GM06990 (cell line): ENCODE data around the gene KCNK10.

ENCODE experiments used
- DNase-seq: peaks from one replicate; pipeline ENCODE4 v3.0.0-alpha.2; 2011; ENCODE audit not compliant: insufficient read length; ENCODE audit errors: extremely low read depth
- H3K27me3 ChIP-seq: replicated peaks from 2 replicates; pipeline ENCODE4 v1.6.0; 2011; ENCODE audit warnings: low read length; ENCODE audit not compliant: control insufficient read depth, insufficient read depth
- H3K36me3 ChIP-seq: 2 replicates; pipeline ENCODE4 v1.5.1; 2011; ENCODE audit warnings: low read length; ENCODE audit not compliant: control insufficient read depth, insufficient read depth
- H3K4me3 ChIP-seq: replicated peaks from 2 replicates; pipeline ENCODE4 v1.5.1; 2011; ENCODE audit warnings: low read depth, mild to moderate bottlenecking, control low read depth, low read length
- CTCF ChIP-seq: IDR thresholded peaks from 2 replicates; pipeline ENCODE4 v1.5.1; 2011; ENCODE audit warnings: low read length, control low read depth, mild to moderate bottlenecking, inconsistent platforms; ENCODE audit not compliant: insufficient read depth, poor library complexity, severe bottlenecking

The KCNK10 gene

GRCh38 chr14:88354358-88354757, 31.3 kb upstream of the KCNK10 start:
- H3K4me3 ChIP-seq, result no peak overlapping the region
- H3K36me3 ChIP-seq, result no peaks in the 10 kb centered on the region
- H3K27me3 ChIP-seq, result no peaks in the 10 kb centered on the region
- DNase-seq, result no peak
- TF ChIP-seq CTCF, result no peak

GRCh38 chr14:88352698-88353097, 29.6 kb upstream of the KCNK10 start:
- Histone ChIP-seq H3K36me3 (no peaks in the 10 kb centered on the region), H3K4me3 (no peak overlapping the region), H3K27me3 (no peaks in the 10 kb centered on the region)
- no peak for TF ChIP-seq CTCF
- DNase-seq, result no peak

GRCh38 chr14:88351966-88352691, 29.1 kb upstream of the KCNK10 start:
- Histone ChIP-seq H3K27me3 (no peaks in the 10 kb centered on the region), H3K4me3 (no peak overlapping the region), H3K36me3 (no peaks in the 10 kb centered on the region)
- no peak for TF ChIP-seq CTCF
- DNase-seq, result no peak

- DNase-seq, result no peak
- Histone ChIP-seq H3K27me3 (no peaks in the 10 kb centered on the region), H3K4me3 (no peak overlapping the region), H3K36me3 (no peaks in the 10 kb centered on the region)
- TF ChIP-seq CTCF, result no peak
These were observed 25.5 kb upstream of the KCNK10 start for GRCh38 chr14:88348546-88348945.

GRCh38 chr14:88346048-88346639, 23.1 kb upstream of the KCNK10 start:
- Histone ChIP-seq H3K27me3 (no peaks in the 10 kb centered on the region), H3K4me3 (no peak overlapping the region), H3K36me3 (no peaks in the 10 kb centered on the region)
- DNase-seq, result no peak
- no peak for TF ChIP-seq CTCF
